HT-29 (cell line): Measurements from ENCODE around the gene P4HA1. TPM values are rescaled to one million over a fixed set of nuclear protein-coding genes. Genes with fewer than 3 reads are reported as not detected.
"Not testable (repeated sequence)": the region's sequence is repeated elsewhere in the genome, so short reads cannot be mapped to it uniquely, and the experiment has no call there.

ENCODE experiments used
- DNase-seq: peaks from one replicate; pipeline ENCODE4 v3.0.0-alpha.2; 2015; ENCODE audit warnings: low spot score
- total RNA-seq: library from RNA; depleted of rRNA; stranded (reverse); fragments of >200 nt; shearing (Covaris generic); gene quantifications from 2 replicates; pipeline ENCODE4 v1.2.3, GENCODE V29; 2014; rRNA removed

Gene P4HA1
- 15.1 and 16.9 TPM in 2 replicates for total RNA-seq

GRCh38 chr10:73096449-73097304, at the start of gene P4HA1:
TSS of gene P4HA1 (minus strand) at chr10:73096866. CDS start at chr10:73074883, 21,983 bp downstream.
- DNase-seq = peak; percentile 98

DNA sequence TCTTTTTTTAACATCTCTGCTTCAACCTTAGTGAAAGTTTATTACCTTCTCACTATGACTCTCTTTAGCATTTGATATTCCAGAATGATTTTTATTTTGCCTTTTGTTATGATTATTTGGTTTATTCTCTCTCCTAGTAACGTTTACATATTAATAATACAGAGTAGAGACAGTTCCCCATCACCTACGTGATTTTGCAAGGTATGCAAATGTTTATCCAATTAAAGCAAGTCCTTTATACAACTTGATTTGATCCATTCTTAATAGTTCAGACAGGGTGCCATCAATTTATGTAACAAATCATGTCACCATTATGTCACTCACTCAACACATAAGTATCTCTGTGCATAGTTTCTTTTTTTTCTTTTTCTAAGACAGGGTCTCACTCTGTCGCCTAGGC, 44.9 kb upstream of the P4HA1 start:
- DNase-seq = no peak

GRCh38 chr10:73139251-73139650, 42.6 kb upstream of the P4HA1 start:
- no peak for DNase-seq

DNA sequence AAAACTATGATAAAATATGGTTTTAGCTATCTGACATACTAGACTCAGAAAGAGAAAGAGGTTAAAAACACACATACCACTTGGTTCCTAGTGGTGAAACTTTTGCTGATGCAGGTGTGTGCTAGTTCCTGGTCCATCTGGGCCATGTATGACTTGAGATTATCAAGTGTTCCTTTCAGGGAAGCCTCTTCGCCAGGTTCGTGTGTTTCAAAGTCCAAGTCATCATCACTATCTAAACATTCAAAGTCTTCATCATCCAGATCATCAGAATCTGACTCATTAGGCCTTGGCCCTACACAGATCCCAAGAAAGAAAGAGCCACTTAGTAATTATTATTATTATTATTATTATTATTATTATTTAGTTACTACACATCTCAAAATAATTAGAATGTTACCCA, 40.0 kb upstream of the P4HA1 start:
- no peak for DNase-seq

GRCh38 chr10:73134727-73135126, 38.1 kb upstream of the P4HA1 start:
- DNase-seq = no peak

GRCh38 chr10:73131913-73132686, 35.4 kb upstream of the P4HA1 start:
- DNase-seq = no peak

GRCh38 chr10:73131301-73131700, 34.6 kb upstream of the P4HA1 start:
- no peak for DNase-seq

DNA sequence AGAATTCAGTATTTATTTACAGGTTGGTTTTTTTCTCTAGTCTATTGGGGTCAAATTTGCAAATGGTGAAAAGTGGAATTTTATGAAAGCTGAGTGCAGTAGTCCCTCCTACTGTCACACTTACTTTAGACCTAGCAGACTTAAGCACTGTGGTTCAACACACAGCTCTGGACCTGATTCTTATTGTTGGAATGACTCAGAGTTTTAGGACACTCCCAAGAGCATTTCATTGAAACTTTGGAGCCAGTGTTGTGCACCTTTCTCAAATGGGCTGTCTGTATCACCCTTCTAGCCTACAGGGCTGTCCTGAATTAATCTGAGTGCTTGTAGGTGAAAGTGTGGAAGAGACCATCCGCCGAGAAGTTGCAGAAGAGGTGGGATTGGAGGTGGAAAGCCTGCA, 29.7 kb upstream of the P4HA1 start:
- no peak for DNase-seq

DNA sequence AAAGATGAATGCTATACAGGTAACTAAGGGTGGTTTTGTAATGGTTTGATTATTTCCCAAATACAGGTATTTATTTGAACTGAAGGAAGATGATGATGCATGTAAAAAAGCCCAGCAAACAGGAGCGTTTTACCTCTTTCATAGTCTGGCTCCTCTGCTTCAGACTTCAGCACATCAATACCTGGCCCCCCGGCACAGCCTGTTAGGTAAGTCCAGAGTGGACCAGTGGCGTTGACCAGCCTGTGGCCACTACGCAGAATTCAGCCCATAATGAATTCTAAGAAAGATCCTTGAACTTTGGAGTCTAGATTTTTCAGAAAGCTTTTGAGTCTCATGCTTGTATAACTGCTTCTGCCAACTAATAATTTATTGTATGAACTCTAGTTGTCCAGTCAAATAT, 23.3 kb upstream of the P4HA1 start:
- DNase-seq = no peak

DNA sequence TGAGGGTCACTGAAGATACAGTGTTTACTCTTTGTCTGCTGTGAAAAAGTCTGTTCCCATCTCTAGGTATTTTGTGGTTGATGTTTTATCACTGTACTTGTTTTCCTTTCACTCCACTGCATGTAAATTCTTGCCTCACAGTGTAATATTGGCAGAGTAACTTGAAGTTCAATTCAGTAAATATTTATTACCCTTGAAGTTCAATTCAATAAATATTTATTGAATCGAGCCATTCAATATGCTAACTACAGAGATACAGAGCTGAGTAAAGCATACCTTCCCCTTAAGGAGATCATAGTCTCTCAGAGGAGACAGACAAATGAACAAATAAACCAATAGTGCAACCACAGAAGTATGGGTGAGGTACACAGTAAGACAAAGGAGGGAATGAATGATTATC, 22.8 kb upstream of the P4HA1 start:
- no peak for DNase-seq

- no peak for DNase-seq
Measured at GRCh38 chr10:73117976-73118743, 21.5 kb upstream of the P4HA1 start.

DNA sequence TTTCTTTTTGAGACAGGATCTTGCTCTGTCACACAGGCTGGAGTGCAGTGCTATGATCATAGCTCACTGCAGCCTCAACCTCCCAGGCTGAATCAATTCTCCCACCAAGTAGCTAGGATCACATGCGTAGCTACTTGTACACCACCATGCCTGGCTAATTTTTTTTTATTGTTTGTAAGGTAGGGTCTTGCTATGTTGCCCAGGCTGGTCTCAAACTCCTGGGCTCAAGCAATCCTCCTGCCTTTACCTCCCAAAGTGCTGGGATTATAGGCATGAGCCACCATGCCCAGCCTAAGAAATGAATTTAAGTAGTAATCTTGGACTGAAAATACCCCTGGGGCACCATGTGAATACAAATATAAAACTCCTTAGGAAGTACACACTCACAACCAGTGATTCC, 19.4 kb upstream of the P4HA1 start:
- no peak for DNase-seq

DNA sequence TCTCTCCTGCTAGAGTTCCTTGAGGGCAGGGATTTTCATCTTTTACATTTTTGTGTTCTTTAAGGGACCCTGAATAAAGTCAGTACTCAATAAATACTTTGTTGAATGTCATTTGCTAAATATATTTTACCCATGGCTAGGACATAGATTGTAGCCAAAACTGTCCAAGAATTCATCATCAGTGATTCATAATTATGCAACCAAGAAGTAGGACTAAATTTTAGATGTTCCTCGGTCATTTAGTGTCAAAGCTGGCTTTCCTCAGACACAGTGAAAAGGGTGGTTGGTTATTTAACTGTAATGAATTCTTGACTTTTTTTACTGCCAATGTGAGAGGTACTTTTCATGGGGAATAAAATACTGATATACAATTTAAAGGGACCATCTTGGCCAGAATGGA, 16.9 kb upstream of the P4HA1 start:
- no peak for DNase-seq

GRCh38 chr10:73112032-73112431, 15.4 kb upstream of the P4HA1 start:
- DNase-seq = not testable (repeated sequence)

DNA sequence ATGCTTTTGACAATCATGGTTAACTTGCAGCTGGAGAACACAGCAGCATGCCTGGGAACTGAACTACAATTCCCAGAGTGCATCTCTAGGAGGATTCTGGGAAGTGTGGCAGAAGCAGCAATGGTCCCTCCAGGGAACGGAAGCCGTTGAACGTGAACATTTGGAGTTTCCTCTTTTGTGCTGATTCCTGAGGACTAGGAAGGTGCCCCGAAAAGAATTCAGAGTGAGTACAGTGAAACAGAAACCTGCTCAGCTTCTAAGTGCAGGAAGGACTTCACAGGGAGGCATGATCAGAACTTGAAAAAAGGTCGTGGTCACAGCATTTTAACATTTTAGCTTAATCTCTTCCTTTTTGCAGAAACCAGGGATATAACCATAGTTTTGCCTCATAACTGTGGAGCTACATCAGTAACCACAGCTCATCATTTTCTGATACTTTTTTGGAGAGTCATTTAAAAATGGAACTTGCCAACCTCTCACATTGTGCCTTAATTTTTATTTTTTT, 13.7 kb upstream of the P4HA1 start, which contains the start of gene NUDT13:
NUDT13 (plus strand) TSS at position 111 of the 505 bp plus-strand sequence. CDS start 3,911 bp downstream, outside the sequence.
- DNase-seq = peak; percentile 84

DNA sequence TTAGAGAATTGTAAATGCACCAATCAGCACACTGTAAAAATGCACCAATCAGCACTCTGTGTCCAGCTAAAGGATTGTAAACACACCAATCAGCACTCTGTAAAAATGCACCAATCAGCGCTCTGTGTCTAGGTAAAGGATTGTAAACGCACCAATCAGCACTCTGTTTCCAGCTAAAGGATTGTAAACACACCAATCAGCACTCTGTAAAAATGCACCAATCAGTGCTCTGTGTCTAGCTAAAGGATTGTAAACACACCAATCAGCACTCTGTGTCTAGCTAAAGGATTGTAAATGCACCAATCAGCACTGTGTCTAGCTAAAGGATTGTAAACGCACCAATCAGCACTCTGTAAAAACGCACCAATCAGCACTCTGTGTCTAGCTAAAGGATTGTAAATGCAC, 12.6 kb upstream of the P4HA1 start:
- not testable (repeated sequence) for DNase-seq

DNA sequence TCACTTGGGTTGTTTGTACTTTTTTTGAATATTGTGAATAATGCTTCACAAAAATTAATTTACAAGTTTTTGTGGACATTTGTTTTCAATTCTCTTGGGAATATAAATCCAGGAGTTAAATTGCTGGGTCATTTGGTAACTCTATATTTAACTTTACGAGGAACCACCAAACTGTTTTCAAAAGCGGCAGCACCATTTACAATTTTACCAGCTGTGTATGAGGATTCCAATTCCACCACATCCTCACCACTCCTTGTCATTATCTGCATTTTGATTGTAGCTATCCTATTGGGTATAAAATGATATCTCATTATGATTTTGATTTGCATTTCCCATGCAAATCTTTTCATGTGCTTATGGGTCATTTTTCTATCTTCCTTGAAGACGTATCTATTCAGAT, 9.6 kb upstream of the P4HA1 start:
- no peak for DNase-seq

- DNase-seq = no peak
Measured at GRCh38 chr10:73099141-73099540, 2.5 kb upstream of the P4HA1 start.

DNA sequence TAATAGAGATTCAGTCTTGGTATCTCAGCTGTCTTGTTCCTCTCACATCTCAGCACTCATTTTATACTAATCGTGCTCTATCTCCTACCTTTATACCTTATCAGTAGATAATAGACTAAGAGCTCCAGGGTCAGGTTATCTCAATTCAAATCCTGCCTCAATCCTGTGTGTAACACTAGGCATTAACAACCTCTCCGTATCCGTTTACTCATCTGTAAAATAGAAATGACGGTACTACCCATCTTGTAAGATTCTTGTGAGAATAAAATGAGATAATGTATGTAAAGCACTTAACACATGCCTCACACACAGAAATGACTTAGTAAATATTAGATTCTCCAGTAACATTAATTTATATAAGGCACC, 622 bp upstream of the P4HA1 start:
- no peak for DNase-seq

- peak; percentile 68 for DNase-seq
Measured at GRCh38 chr10:73096041-73096448, 621 bp downstream of the P4HA1 start.

DNA sequence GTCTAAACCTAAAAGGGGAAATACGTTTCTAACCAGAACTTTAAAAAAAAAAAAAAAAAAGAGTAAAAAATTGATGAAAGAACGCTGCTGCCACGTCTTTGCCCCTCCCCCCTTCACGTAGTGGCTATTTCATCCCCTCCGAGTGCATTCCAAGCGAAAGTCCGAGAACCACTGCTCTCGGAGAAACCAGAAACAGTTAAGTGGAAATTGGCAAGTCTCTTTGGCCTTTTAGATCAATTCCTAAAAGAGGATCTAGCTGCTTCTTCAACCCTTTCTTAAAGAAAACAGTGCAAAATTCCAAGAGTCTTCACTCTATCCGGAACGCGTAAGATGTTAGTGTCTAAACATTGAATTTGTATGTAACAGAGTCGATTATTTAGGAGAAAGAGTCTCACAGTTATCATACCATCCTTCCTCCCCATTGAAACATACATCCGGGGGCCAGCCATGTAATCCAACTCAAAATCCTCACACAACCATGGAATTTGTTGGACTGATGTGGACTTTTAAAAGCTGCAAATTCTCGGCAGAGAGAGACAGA, 1.1 kb downstream of the P4HA1 start:
- DNase-seq = peak; percentile 70
